ENCODE measurements around the gene CLEC3B. TPM values are rescaled to one million over a fixed set of nuclear protein-coding genes. Genes with fewer than 3 reads are reported as not detected.

The CLEC3B gene
- total and polyA plus RNA-seq, 2 of the 8 experiments (the other 6 are each of a cell fraction or from before 2014, with no cell fraction given), result 0.32 TPM; not detected in 1

DNA sequence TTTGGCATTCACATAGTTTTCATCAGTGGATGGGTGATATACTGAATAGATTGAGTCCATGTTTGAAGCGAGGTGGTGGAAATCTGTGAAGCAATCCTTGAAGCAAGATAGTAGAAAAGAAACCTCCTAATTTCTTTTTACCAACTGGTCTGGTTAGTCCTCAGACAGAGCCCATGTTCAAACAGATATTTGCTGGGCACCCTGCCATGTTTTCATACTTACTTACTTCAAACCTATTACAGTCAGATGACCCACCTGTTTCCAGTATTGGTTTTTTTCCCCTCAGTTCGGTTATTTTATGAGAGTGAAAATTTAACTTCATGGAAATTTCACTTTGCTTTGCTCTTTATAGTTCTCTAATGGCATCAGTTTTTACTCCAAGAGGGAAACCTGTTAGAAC, 26.3 kb upstream of the CLEC3B start:
- H3K23me2 ChIP-seq (ENCODE audit: low read depth, low read length), result no peaks in the 10 kb centered on the region
- H3K9ac ChIP-seq (replicated peaks in 1 of 4; ENCODE audit: extremely low read depth in 1 of 4, low read depth in 3 of 4, low read length in 3 of 4), result no peak overlapping the region
- H3K56ac ChIP-seq (replicated peaks; ENCODE audit: insufficient read length, low read depth, low read length), result no peak overlapping the region
- FAIRE-seq, result no peak
- H2AFZ ChIP-seq (ENCODE audit: low read length), result no peak overlapping the region
- H3K4ac ChIP-seq (replicated peaks; ENCODE audit: insufficient read length, low read depth, low read length), result no peak overlapping the region
- no peak overlapping the region for H3K4me2 ChIP-seq (ENCODE audit: insufficient read depth in 1 of 2, low read depth in 2 of 2, low read length in 2 of 2)
- H2BK120ac ChIP-seq (replicated peaks; ENCODE audit: low read depth, low read length), result no peak overlapping the region
- peaks cover 3 to 7% of the 10 kb centered on the region in 2 experiments for H4K20me1 ChIP-seq (replicated peaks in 1 of 2; ENCODE audit: control insufficient read depth in 1 of 2, insufficient read depth in 2 of 2, low read length in 2 of 2)
- no peaks in the 10 kb centered on the region for H3K27me3 ChIP-seq (replicated peaks in 1 of 4; ENCODE audit: control insufficient read depth in 3 of 4, extremely low read depth in 1 of 4, insufficient read depth in 3 of 4, low read length in 3 of 4)
- no peak overlapping the region for H2BK12ac ChIP-seq (ENCODE audit: low read depth, low read length)
- no peak overlapping the region for H2BK20ac ChIP-seq (ENCODE audit: low read length)
- H3K4me3 ChIP-seq (ENCODE audit: extremely low read depth in 1 of 4, insufficient read depth in 2 of 4, low read depth in 3 of 4, low read length in 4 of 4), result no peak overlapping the region
- DNase-seq (ENCODE audit: low read depth in 1 of 2, low spot score in 2 of 2), result no peak
- no peak overlapping the region for H4K5ac ChIP-seq (ENCODE audit: insufficient read length, low read depth, low read length)
- H3K18ac ChIP-seq (ENCODE audit: extremely low read depth, low read length), result no peak overlapping the region
- H2BK15ac ChIP-seq (ENCODE audit: low read length), result no peak overlapping the region
- H4K8ac ChIP-seq (ENCODE audit: extremely low read depth, insufficient read depth, low read length), result no peak overlapping the region
- H2AK5ac ChIP-seq (ENCODE audit: low read depth, low read length), result no peak overlapping the region
- H3K79me1 ChIP-seq (ENCODE audit: low read depth, low read length), result peaks cover 4% of the 10 kb centered on the region
- peaks cover 4 to 6% of the 10 kb centered on the region in 2 experiments; a peak in 3 of 4 replicates for H3K9me3 ChIP-seq (ENCODE audit: insufficient read depth in 2 of 2, low read depth in 1 of 2, low read length in 1 of 2)
- H2BK5ac ChIP-seq (ENCODE audit: low read depth, low read length), result no peak overlapping the region
- H3K14ac ChIP-seq (ENCODE audit: insufficient read length), result no peak overlapping the region
- H3K23ac ChIP-seq (ENCODE audit: insufficient read length), result no peak overlapping the region
- no peaks in the 10 kb centered on the region for H3K4me1 ChIP-seq (replicated peaks in 1 of 4; ENCODE audit: control insufficient read depth in 3 of 4, insufficient read depth in 4 of 4, low read length in 3 of 4)
- no peak overlapping the region for H4K91ac ChIP-seq (replicated peaks; ENCODE audit: insufficient read length, low read length)
- ChIA-PET POLR2A (ENCODE audit: partially characterized antibody) (no interaction called here), CTCF (ENCODE audit: partially characterized antibody) (interaction anchor here (2.3 to 5.5 kb wide), 2 partner anchors 8 to 12 kb away, joined by 6 to 37 read pairs; no protein-coding TSS in a partner anchor)
- peaks cover 0 to 9% of the 10 kb centered on the region in 2 experiments; a peak in 1 of 4 replicates for H3K79me2 ChIP-seq (ENCODE audit: control insufficient read depth in 1 of 2, insufficient read depth in 2 of 2, low read length in 2 of 2)
- H3K27ac ChIP-seq (ENCODE audit: low read depth, low read length), result no peak overlapping the region
- H3K36me3 ChIP-seq (ENCODE audit: control insufficient read depth in 2 of 4, insufficient read depth in 4 of 4, low read length in 3 of 4), result peaks cover 22 to 78% (median 63%) of the 10 kb centered on the region in 4 experiments
- WGBS, 2 experiments (ENCODE audit: extremely low coverage in 1 of 2, insufficient coverage in 1 of 2, insufficient read length in 1 of 2, insufficient replicate concordance in 2 of 2, low coverage in 1 of 2, low lambda C conversion rate in 2 of 2, missing lambda C conversion rate in 1 of 2), result 93% methylated on average over 2 of the region's 2 CpGs; no CpG with 5 or more reads in 1 of the 2 experiments
- TF ChIP-seq EGR1 (IDR thresholded peaks at IDR 0.05; ENCODE audit: borderline replicate concordance, low read depth, low read length) (no peak), SP4 (IDR thresholded peaks at IDR 0.05; ENCODE audit: low read length) (no peak), RXRA (IDR thresholded peaks at IDR 0.05; ENCODE audit: insufficient read depth, low read depth, low read length) (no peak), KDM5A (IDR thresholded peaks at IDR 0.05; ENCODE audit: low read length) (no peak), BCL11A (IDR thresholded peaks at IDR 0.05; ENCODE audit: low read depth in 2 of 2, low read length in 2 of 2) (no peak), SAP30 (IDR thresholded peaks at IDR 0.05; ENCODE audit: insufficient read depth, insufficient replicate concordance, low read length) (no peak), ZNF274 (IDR thresholded peaks at IDR 0.05; ENCODE audit: borderline replicate concordance, extremely low read depth, low read length) (no peak), NRF1 (IDR thresholded peaks at IDR 0.05; ENCODE audit: low read depth, low read length) (no peak), JUN (IDR thresholded peaks at IDR 0.05; ENCODE audit: low read depth, low read length) (no peak), RFX5 (IDR thresholded peaks at IDR 0.05; ENCODE audit: borderline replicate concordance, low read depth, low read length) (no peak)
- TF ChIP-seq, protein P1, sequence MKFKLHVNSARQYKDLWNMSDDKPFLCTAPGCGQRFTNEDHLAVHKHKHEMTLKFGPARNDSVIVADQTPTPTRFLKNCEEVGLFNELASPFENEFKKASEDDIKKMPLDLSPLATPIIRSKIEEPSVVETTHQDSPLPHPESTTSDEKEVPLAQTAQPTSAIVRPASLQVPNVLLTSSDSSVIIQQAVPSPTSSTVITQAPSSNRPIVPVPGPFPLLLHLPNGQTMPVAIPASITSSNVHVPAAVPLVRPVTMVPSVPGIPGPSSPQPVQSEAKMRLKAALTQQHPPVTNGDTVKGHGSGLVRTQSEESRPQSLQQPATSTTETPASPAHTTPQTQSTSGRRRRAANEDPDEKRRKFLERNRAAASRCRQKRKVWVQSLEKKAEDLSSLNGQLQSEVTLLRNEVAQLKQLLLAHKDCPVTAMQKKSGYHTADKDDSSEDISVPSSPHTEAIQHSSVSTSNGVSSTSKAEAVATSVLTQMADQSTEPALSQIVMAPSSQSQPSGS (IDR thresholded peaks at IDR 0.05; ENCODE audit: low read length), result no peak
- TF ChIP-seq, protein P2, sequence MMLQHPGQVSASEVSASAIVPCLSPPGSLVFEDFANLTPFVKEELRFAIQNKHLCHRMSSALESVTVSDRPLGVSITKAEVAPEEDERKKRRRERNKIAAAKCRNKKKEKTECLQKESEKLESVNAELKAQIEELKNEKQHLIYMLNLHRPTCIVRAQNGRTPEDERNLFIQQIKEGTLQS (IDR thresholded peaks at IDR 0.05; ENCODE audit: insufficient read depth, low read depth, low read length), result no peak
